Limb (tissue), 2 donors: ENCODE data around the gene TNIP2.
"Not testable (repeated sequence)": the region's sequence is repeated elsewhere in the genome, so short reads cannot be mapped to it uniquely, and the experiment has no call there.

Experiments used
- DNase-seq, 2 donors: peaks; one replicate each; pipeline ENCODE4 v3.0.0-alpha.2; 2016; ENCODE audit errors: extremely low spot score in 2 of 2

TNIP2 gene

GRCh38 chr4:2768124-2768523, 12.0 kb upstream of the TNIP2 start:
- no peak for DNase-seq

GRCh38 chr4:2767705-2768074, 11.6 kb upstream of the TNIP2 start:
- no peak for DNase-seq

GRCh38 chr4:2767046-2767704, 11.0 kb upstream of the TNIP2 start:
- DNase-seq: no peak

- DNase-seq: no peak
Measured at GRCh38 chr4:2765832-2766526, 9.8 kb upstream of the TNIP2 start.

- no peak for DNase-seq
Measured at GRCh38 chr4:2763511-2763967, 7.4 kb upstream of the TNIP2 start.

- DNase-seq: not testable (repeated sequence)
Measured at GRCh38 chr4:2762486-2763370, 6.6 kb upstream of the TNIP2 start.

- no peak for DNase-seq
Measured at GRCh38 chr4:2762048-2762447, 5.9 kb upstream of the TNIP2 start.

- no peak for DNase-seq
Measured at GRCh38 chr4:2761035-2761923, 5.1 kb upstream of the TNIP2 start.

- no peak for DNase-seq
Measured at GRCh38 chr4:2757426-2757825, 1.3 kb upstream of the TNIP2 start.

GRCh38 chr4:2756691-2757350, 685 bp upstream of the TNIP2 start:
- DNase-seq: no peak

- no peak for DNase-seq
Measured at GRCh38 chr4:2754848-2755819, 1.0 kb downstream of the TNIP2 start.

GRCh38 chr4:2753436-2753835, 2.7 kb downstream of the TNIP2 start:
- no peak for DNase-seq

GRCh38 chr4:2750719-2751605, 5.2 kb downstream of the TNIP2 start:
- no peak for DNase-seq

GRCh38 chr4:2746891-2747695, 9.0 kb downstream of the TNIP2 start:
- no peak for DNase-seq

GRCh38 chr4:2745981-2746806, 9.9 kb downstream of the TNIP2 start:
- no peak for DNase-seq

- no peak for DNase-seq
Measured at GRCh38 chr4:2745516-2745915, 10.6 kb downstream of the TNIP2 start.
